Left ventricle myocardium inferior (tissue), 1 donor: ENCODE data around the gene MIEN1. TPM values are rescaled to one million over a fixed set of nuclear protein-coding genes. Genes with fewer than 3 reads are reported as not detected.
A peak's percentile ranks its signal among the peaks of the same experiment; 100 is the strongest.

Source experiments
- DNase-seq: peaks from one replicate; pipeline ENCODE4 v3.0.0-alpha.2; 2020
- H3K27ac ChIP-seq: fragments of 200-600 bp; replicated peaks from 2 replicates; pipeline ENCODE4 v1.8.0; 2021
- H3K27me3 ChIP-seq: fragments of 200-600 bp; 2 replicates; pipeline ENCODE4 v1.8.0; 2021; ENCODE audit warnings: low read depth
- H3K36me3 ChIP-seq: fragments of 200-600 bp; 2 replicates; pipeline ENCODE4 v1.8.0; 2021
- H3K4me1 ChIP-seq: fragments of 200-600 bp; 2 replicates; pipeline ENCODE4 v1.8.0; 2021
- H3K4me3 ChIP-seq: fragments of 200-600 bp; 2 replicates; pipeline ENCODE4 v1.8.0; 2021; ENCODE audit warnings: mild to moderate bottlenecking, moderate library complexity
- H3K9me3 ChIP-seq: fragments of 200-600 bp; replicated peaks from 2 replicates; pipeline ENCODE4 v1.8.0; 2021
- intact Hi-C: fragments of 100-400 bp; cut with micrococcal nuclease; formaldehyde crosslinking; loops from one replicate; pipeline ENCODE4 v1.11.0; 2022
- total RNA-seq: library from RNA; stranded (reverse); fragmentation: NEBNext Ultra II Directional; extraction: Animal tissue kit (Norgen Biotek cat#: 25700); gene quantifications from one replicate; pipeline ENCODE4 v1.2.1, GENCODE V29; 2021
- TF ChIP-seq, protein P1 (sequence below): fragments of 200-600 bp; IDR thresholded peaks from 2 replicates; pipeline ENCODE4 v1.8.0; 2021; ENCODE audit warnings: antibody characterized with exemption, mild to moderate bottlenecking, borderline replicate concordance
- donor health status: DM: no; HTN: yes; CAD: no; lungs with severe emphysema.

Gene MIEN1
- total RNA-seq, 1 donor from 2014 or later: 57.1 TPM

DNA sequence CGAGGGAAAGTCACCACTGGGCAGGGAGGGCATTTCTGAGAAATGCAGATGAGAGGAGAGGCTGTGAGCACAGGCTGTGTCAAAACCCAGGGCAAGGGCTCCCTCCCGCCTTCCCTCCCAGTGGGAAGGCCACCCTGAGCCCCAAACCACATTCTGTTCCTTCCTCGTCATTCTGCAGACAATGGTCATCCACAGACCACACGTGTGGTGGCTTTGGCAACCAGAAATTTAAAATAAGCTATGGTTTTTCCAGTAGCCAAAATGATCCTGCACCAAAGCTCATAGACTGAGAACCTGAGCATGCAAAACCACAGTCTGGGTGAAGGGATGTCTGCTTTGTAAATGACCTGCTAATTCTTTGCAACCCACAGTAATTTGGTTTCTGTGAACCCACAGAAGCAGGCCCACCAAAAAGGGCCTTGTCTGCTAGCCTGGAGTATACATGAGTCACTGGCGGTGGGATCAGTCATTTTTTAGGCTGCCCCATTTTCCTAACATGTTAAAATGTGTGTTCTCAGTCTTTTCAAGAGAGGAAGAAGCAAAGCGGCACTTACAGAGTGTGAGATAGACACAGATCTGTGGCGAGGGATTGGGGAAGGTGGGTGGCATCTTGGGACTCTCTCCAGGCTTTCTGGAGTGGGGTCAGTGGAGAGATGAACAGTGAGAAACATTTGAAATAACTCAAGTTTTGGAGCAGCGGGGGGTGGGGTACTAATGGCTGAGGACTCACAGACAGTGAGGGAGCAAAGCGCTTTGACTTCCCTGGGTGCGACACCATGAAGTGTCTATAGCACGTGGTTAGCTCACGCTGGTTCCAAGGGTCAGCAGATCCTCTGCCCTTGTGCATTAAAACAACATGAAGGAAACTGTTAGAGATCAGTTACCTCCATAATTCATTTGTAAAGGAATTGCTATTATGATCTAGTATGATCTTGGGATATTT lies 27.9 kb upstream of the MIEN1 start:
- Histone ChIP-seq H3K4me3 (no peak overlapping the region), H3K27me3 (peaks cover 31% of the 10 kb centered on the region), H3K27ac (no peak overlapping the region), H3K9me3 (no peaks in the 10 kb centered on the region), H3K4me1 (peaks cover 22% of the 10 kb centered on the region), H3K36me3 (no peaks in the 10 kb centered on the region)
- DNase-seq: no peak
- TF ChIP-seq, protein P1, sequence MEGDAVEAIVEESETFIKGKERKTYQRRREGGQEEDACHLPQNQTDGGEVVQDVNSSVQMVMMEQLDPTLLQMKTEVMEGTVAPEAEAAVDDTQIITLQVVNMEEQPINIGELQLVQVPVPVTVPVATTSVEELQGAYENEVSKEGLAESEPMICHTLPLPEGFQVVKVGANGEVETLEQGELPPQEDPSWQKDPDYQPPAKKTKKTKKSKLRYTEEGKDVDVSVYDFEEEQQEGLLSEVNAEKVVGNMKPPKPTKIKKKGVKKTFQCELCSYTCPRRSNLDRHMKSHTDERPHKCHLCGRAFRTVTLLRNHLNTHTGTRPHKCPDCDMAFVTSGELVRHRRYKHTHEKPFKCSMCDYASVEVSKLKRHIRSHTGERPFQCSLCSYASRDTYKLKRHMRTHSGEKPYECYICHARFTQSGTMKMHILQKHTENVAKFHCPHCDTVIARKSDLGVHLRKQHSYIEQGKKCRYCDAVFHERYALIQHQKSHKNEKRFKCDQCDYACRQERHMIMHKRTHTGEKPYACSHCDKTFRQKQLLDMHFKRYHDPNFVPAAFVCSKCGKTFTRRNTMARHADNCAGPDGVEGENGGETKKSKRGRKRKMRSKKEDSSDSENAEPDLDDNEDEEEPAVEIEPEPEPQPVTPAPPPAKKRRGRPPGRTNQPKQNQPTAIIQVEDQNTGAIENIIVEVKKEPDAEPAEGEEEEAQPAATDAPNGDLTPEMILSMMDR: no peak
- intact Hi-C loops: no loop called here

GRCh38 chr17:39757176-39757662 lies 26.9 kb upstream of the MIEN1 start:
- Histone ChIP-seq H3K36me3 (no peaks in the 10 kb centered on the region), H3K9me3 (no peaks in the 10 kb centered on the region), H3K4me1 (peaks cover 27% of the 10 kb centered on the region), H3K4me3 (no peak overlapping the region), H3K27me3 (peaks cover 22% of the 10 kb centered on the region), H3K27ac (no peak overlapping the region)
- intact Hi-C loops: no loop called here
- TF ChIP-seq, protein P1: no peak
- DNase-seq: no peak

- Histone ChIP-seq H3K27ac (no peak overlapping the region), H3K4me1 (peaks cover 27% of the 10 kb centered on the region), H3K36me3 (no peaks in the 10 kb centered on the region), H3K4me3 (no peak overlapping the region), H3K9me3 (no peaks in the 10 kb centered on the region), H3K27me3 (peaks cover 15% of the 10 kb centered on the region)
- no peak for DNase-seq
- TF ChIP-seq, protein P1: no peak
- intact Hi-C loops: no loop called here
These were observed 26.2 kb upstream of the MIEN1 start for GRCh38 chr17:39756380-39757079.

DNA sequence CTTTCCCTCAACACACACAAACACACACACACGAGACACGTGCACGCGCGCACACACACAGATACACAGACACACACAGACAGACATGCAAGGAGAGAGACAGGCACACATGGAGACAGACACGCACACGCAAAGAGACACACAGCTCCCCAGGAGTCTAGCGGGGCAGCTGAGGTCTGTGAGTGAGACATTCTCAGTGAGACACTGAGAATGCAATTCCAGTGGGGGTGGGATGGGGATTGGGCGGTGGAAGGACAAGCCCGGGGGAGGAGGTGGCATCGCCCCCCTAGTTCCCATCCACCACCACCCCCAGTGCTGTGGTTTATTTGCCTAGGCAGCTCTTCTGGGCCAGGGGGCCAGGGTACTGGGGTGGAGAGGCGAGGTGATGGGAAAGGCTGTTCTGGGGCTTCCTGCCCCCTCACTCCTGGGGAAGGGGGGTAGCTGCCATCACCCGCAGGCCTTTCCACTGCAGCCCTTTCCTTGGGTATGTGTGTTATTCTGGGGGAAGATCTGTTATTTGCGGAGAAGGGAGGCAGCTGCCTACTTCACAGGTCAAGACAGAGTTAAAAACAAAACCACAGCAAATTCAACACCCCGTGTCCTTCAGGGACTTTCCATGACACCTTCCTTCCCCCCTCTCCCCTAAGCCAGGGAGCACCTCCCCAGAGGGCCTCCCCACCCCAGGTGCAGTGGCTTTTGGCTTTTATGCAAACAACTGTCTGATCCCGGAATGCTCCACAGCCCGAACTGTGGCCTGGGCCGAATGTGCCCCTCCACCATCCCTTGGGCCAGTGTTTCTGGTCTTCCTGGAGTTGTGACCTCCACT lies 25.4 kb upstream of the MIEN1 start:
- Histone ChIP-seq H3K36me3 (no peaks in the 10 kb centered on the region), H3K9me3 (no peaks in the 10 kb centered on the region), H3K27me3 (peaks cover 8% of the 10 kb centered on the region), H3K4me1 (peaks cover 30% of the 10 kb centered on the region), H3K4me3 (no peak overlapping the region), H3K27ac (peak overlapping the region; percentile 94)
- intact Hi-C loops: no loop called here
- no peak for DNase-seq
- TF ChIP-seq, protein P1: no peak
